ENCODE results near the gene HNF4A. TPM values are rescaled to one million over a fixed set of nuclear protein-coding genes. Genes with fewer than 3 reads are reported as not detected.
A peak's percentile ranks its signal among the peaks of the same experiment; 100 is the strongest.
"Not testable (repeated sequence)": the region's sequence is repeated elsewhere in the genome, so short reads cannot be mapped to it uniquely, and the experiment has no call there.

The HNF4A gene
- polyA plus RNA-seq, 3 donors = 49.8 to 73.1 (median 69.0) TPM

GRCh38 chr20:44336725-44337380, 18.6 kb upstream of the HNF4A start, which contains the start of gene R3HDML:
Gene R3HDML (plus strand): TSS chr20:44337043. CDS start chr20:44337158, 115 bp downstream.
- DNase-seq = no peak

- DNase-seq = no peak
Observed at GRCh38 chr20:44342248-44342647, 13.3 kb upstream of the HNF4A start.

- DNase-seq = no peak
Observed at GRCh38 chr20:44343162-44343675, 12.3 kb upstream of the HNF4A start.

GRCh38 chr20:44344723-44345122, 10.8 kb upstream of the HNF4A start:
- no peak for DNase-seq

GRCh38 chr20:44345147-44345546, 10.4 kb upstream of the HNF4A start:
- DNase-seq = no peak

- not testable (repeated sequence) for DNase-seq
Observed at GRCh38 chr20:44345941-44346340, 9.6 kb upstream of the HNF4A start.

- no peak for DNase-seq
Observed at GRCh38 chr20:44348168-44348659, 7.3 kb upstream of the HNF4A start.

GRCh38 chr20:44349349-44349748, 6.2 kb upstream of the HNF4A start:
- DNase-seq = no peak

- DNase-seq = no peak
Observed at GRCh38 chr20:44350567-44350966, 4.9 kb upstream of the HNF4A start.

- no peak for DNase-seq
Observed at GRCh38 chr20:44354979-44355497, 461 bp upstream of the HNF4A start.

- no peak for DNase-seq
Observed at GRCh38 chr20:44356353-44356723, 839 bp downstream of the HNF4A start.

- no peak for DNase-seq
Observed at GRCh38 chr20:44357020-44357419, 1.5 kb downstream of the HNF4A start.

- peak; percentile 42 for DNase-seq
Observed at GRCh38 chr20:44357555-44358125, 2.1 kb downstream of the HNF4A start.

GRCh38 chr20:44358776-44359175, 3.3 kb downstream of the HNF4A start:
- no peak for DNase-seq

GRCh38 chr20:44360221-44360620, 4.7 kb downstream of the HNF4A start:
- no peak for DNase-seq

- no peak for DNase-seq
Observed at GRCh38 chr20:44361021-44361420, 5.5 kb downstream of the HNF4A start.

GRCh38 chr20:44362466-44362940, 7.0 kb downstream of the HNF4A start:
- DNase-seq = no peak

- no peak for DNase-seq
Observed at GRCh38 chr20:44364068-44364467, 8.6 kb downstream of the HNF4A start.

GRCh38 chr20:44364780-44365179, 9.3 kb downstream of the HNF4A start:
- DNase-seq = no peak

- no peak for DNase-seq
Observed at GRCh38 chr20:44367746-44368145, 12.2 kb downstream of the HNF4A start.

GRCh38 chr20:44370639-44371218, 15.2 kb downstream of the HNF4A start:
- DNase-seq = no peak

GRCh38 chr20:44382641-44383040, 27.1 kb downstream of the HNF4A start:
- DNase-seq = no peak
